DOHH2 (cell line): ENCODE data around the gene FOXN3.
"Not testable (repeated sequence)": the region's sequence is repeated elsewhere in the genome, so short reads cannot be mapped to it uniquely, and the experiment has no call there.

Source experiments
- H3F3A ChIP-seq: fragments of 200-600 bp; sonication (generic), shearing (Covaris generic); 2 replicates; pipeline ENCODE4 v1.6.0; 2016; ENCODE audit warnings: antibody characterized with exemption, mild to moderate bottlenecking; ENCODE audit not compliant: control insufficient read depth, insufficient read depth
- H3K27ac ChIP-seq: fragments of 200-600 bp; sonication (generic); 2 replicates; pipeline ENCODE4 v1.5.1; 2014; ENCODE audit warnings: low read depth, mild to moderate bottlenecking, low read length, moderate library complexity
- H3K27me3 ChIP-seq: fragments of 200-600 bp; sonication (generic); 2 replicates; pipeline ENCODE4 v1.6.1; 2014; ENCODE audit warnings: mild to moderate bottlenecking, low read length, mixed read lengths; ENCODE audit not compliant: control insufficient read depth
- H3K36me3 ChIP-seq: fragments of 200-600 bp; sonication (generic); 2 replicates; pipeline ENCODE4 v1.6.1; 2014; ENCODE audit warnings: mild to moderate bottlenecking, low read length, moderate library complexity, mixed read lengths; ENCODE audit not compliant: control insufficient read depth
- H3K4me1 ChIP-seq: fragments of 200-600 bp; sonication (generic); 2 replicates; pipeline ENCODE4 v1.6.1; 2014; ENCODE audit warnings: mild to moderate bottlenecking, low read length, mixed read lengths; ENCODE audit not compliant: control insufficient read depth
- H3K4me2 ChIP-seq: fragments of 200-600 bp; sonication (generic); 2 replicates; pipeline ENCODE4 v1.6.0; 2014; ENCODE audit warnings: mild to moderate bottlenecking, low read length, moderate library complexity
- H3K4me3 ChIP-seq: fragments of 200-600 bp; sonication (generic); 2 replicates; pipeline ENCODE4 v1.5.1; 2014; ENCODE audit warnings: mild to moderate bottlenecking, low read length, mixed read lengths
- H3K79me2 ChIP-seq: fragments of 200-600 bp; sonication (generic); 2 replicates; pipeline ENCODE4 v1.6.1; 2014; ENCODE audit warnings: mild to moderate bottlenecking, low read length, mixed read lengths; ENCODE audit not compliant: control insufficient read depth
- H3K9me2 ChIP-seq: fragments of 200-600 bp; sonication (generic); replicated peaks from 2 replicates; pipeline ENCODE4 v1.6.1; 2014; ENCODE audit warnings: mild to moderate bottlenecking, low read length, mixed read lengths; ENCODE audit not compliant: control insufficient read depth
- H3K9me3 ChIP-seq: fragments of 200-600 bp; sonication (generic); 2 replicates; pipeline ENCODE4 v1.6.1; 2014; ENCODE audit warnings: antibody characterized with exemption, low read length, mixed read lengths; ENCODE audit not compliant: control insufficient read depth, insufficient read depth
- H4K20me1 ChIP-seq: fragments of 200-600 bp; sonication (generic); 2 replicates; pipeline ENCODE4 v1.6.0; 2014; ENCODE audit warnings: low read depth, mild to moderate bottlenecking, antibody characterized with exemption, low read length, moderate library complexity; ENCODE audit not compliant: control insufficient read depth, insufficient read depth
- EZH2phosphoT487 ChIP-seq: fragments of 200-600 bp; sonication (generic); IDR thresholded peaks from 2 replicates; pipeline ENCODE4 v1.6.1; 2017; ENCODE audit warnings: borderline replicate concordance, mild to moderate bottlenecking, antibody characterized with exemption, low read length, moderate library complexity, mixed read lengths
- TF ChIP-seq, protein P1 (sequence below): fragments of 200-600 bp; sonication (generic); IDR thresholded peaks from one replicate; pipeline ENCODE4 v1.5.1; 2014; ENCODE audit warnings: antibody characterized with exemption, mild to moderate bottlenecking, low read depth, low read length; ENCODE audit not compliant: poor library complexity, severe bottlenecking

FOXN3 gene

GRCh38 chr14:89162586-89162985 lies 254.4 kb downstream of the FOXN3 start:
- Histone ChIP-seq H3K9me3 (no peaks in the 10 kb centered on the region), H4K20me1 (no peaks in the 10 kb centered on the region), H3K9me2 (no peaks in the 10 kb centered on the region), H3K4me3 (no peak overlapping the region), H3K4me1 (peaks cover 20% of the 10 kb centered on the region), H3K79me2 (no peaks in the 10 kb centered on the region), H3K27me3 (no peaks in the 10 kb centered on the region), H3K4me2 (no peak overlapping the region), H3F3A (no peaks in the 10 kb centered on the region), H3K36me3 (no peaks in the 10 kb centered on the region), H3K27ac (no peak overlapping the region)
- TF ChIP-seq EZH2phosphoT487: no peak

GRCh38 chr14:89160437-89160836 lies 256.6 kb downstream of the FOXN3 start:
- Histone ChIP-seq H3K4me2 (no peak overlapping the region), H3K4me3 (no peak overlapping the region), H3K9me2 (no peaks in the 10 kb centered on the region), H3K27ac (no peak overlapping the region), H4K20me1 (no peaks in the 10 kb centered on the region), H3K27me3 (no peaks in the 10 kb centered on the region), H3K36me3 (no peaks in the 10 kb centered on the region), H3K9me3 (no peaks in the 10 kb centered on the region), H3F3A (no peaks in the 10 kb centered on the region), H3K79me2 (no peaks in the 10 kb centered on the region), H3K4me1 (peaks cover 11% of the 10 kb centered on the region)
- TF ChIP-seq EZH2phosphoT487: no peak
- TF ChIP-seq, protein P1, sequence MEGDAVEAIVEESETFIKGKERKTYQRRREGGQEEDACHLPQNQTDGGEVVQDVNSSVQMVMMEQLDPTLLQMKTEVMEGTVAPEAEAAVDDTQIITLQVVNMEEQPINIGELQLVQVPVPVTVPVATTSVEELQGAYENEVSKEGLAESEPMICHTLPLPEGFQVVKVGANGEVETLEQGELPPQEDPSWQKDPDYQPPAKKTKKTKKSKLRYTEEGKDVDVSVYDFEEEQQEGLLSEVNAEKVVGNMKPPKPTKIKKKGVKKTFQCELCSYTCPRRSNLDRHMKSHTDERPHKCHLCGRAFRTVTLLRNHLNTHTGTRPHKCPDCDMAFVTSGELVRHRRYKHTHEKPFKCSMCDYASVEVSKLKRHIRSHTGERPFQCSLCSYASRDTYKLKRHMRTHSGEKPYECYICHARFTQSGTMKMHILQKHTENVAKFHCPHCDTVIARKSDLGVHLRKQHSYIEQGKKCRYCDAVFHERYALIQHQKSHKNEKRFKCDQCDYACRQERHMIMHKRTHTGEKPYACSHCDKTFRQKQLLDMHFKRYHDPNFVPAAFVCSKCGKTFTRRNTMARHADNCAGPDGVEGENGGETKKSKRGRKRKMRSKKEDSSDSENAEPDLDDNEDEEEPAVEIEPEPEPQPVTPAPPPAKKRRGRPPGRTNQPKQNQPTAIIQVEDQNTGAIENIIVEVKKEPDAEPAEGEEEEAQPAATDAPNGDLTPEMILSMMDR: no peak

DNA sequence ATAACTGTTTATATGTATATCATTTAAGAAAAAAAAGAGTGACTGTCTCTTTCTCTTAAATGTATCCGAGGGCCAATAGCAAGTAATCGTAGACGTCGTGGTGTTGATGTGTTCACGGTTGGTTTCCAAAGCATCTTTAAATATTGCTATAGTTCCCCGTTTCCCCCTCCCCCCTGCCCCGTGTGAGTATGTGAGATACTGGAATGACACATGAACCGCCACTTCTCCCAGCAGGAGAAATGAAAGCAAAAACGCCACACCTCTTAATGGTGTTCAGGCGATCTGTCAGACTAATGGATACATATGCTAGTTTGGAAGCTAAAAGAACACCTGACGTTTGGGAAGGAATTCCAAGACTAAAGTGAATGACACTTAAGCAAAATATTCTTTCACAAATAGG lies 258.3 kb downstream of the FOXN3 start:
- no peaks in the 10 kb centered on the region for H3K4me1 ChIP-seq
- H3K4me3 ChIP-seq: no peak overlapping the region
- H4K20me1 ChIP-seq: no peaks in the 10 kb centered on the region
- TF ChIP-seq, protein P1: no peak
- TF ChIP-seq EZH2phosphoT487: no peak
- no peak overlapping the region for H3K4me2 ChIP-seq
- no peaks in the 10 kb centered on the region for H3K27me3 ChIP-seq
- H3K27ac ChIP-seq: no peak overlapping the region
- no peaks in the 10 kb centered on the region for H3K9me3 ChIP-seq
- no peaks in the 10 kb centered on the region for H3F3A ChIP-seq
- H3K9me2 ChIP-seq: no peaks in the 10 kb centered on the region
- H3K36me3 ChIP-seq: no peaks in the 10 kb centered on the region
- no peaks in the 10 kb centered on the region for H3K79me2 ChIP-seq

- not testable (repeated sequence) for H3K4me1 ChIP-seq, H3K27ac ChIP-seq, H3F3A ChIP-seq
These were observed 258.9 kb downstream of the FOXN3 start for GRCh38 chr14:89158104-89158503.

More at GRCh38 chr14:89158104-89158503, 258.9 kb downstream of the FOXN3 start:
- not testable (repeated sequence) for H4K20me1 ChIP-seq, H3K4me2 ChIP-seq, H3K9me3 ChIP-seq, H3K36me3 ChIP-seq, H3K79me2 ChIP-seq, H3K9me2 ChIP-seq, H3K27me3 ChIP-seq, H3K4me3 ChIP-seq
